Keratinocyte (primary cell): ENCODE results near the gene ADO. TPM values are rescaled to one million over a fixed set of nuclear protein-coding genes. Genes with fewer than 3 reads are reported as not detected.

ENCODE experiments used
- DNase-seq: peaks from one replicate; pipeline ENCODE4 v3.0.0-alpha.2; 2011; ENCODE audit warnings: low read depth, missing footprints, low spot score
- FAIRE-seq: peaks from 2 replicates; lab custom pipeline; 2011; peaks lifted over from hg19 to GRCh38; lab: Jason Lieb, UNC
- H2AFZ ChIP-seq: 2 replicates; pipeline ENCODE4 v1.6.0; 2012; ENCODE audit warnings: low read length, control low read depth, inconsistent platforms; ENCODE audit not compliant: control insufficient read depth
- H3K27ac ChIP-seq: 2 replicates; pipeline ENCODE4 v1.5.1; 2011; ENCODE audit warnings: low read length; ENCODE audit not compliant: control insufficient read depth, insufficient read depth
- H3K27me3 ChIP-seq: 3 replicates; pipeline ENCODE4 v1.6.0; 2011; ENCODE audit warnings: low read length; ENCODE audit not compliant: control insufficient read depth, insufficient read depth; ENCODE audit errors: extremely low read depth
- H3K36me3 ChIP-seq, 2 experiments: 2 replicates in 1 of 2; 3 replicates in 1 of 2; pipeline ENCODE4 v1.5.1; 2011; ENCODE audit warnings: low read length in 2 of 2, mild to moderate bottlenecking in 1 of 2; ENCODE audit not compliant: control insufficient read depth in 2 of 2, insufficient read depth in 2 of 2; ENCODE audit errors: extremely low read depth in 1 of 2
- H3K4me1 ChIP-seq: 3 replicates; pipeline ENCODE4 v1.5.1; 2011; ENCODE audit warnings: low read length; ENCODE audit not compliant: control insufficient read depth, insufficient read depth; ENCODE audit errors: extremely low read depth
- H3K4me2 ChIP-seq: 3 replicates; pipeline ENCODE4 v1.6.0; 2011; ENCODE audit warnings: low read depth, low read length; ENCODE audit not compliant: control insufficient read depth, insufficient read depth; ENCODE audit errors: extremely low read depth
- H3K4me3 ChIP-seq, 3 experiments: fragments of 200-600 bp in 1 of 3; sonication (generic) in 1 of 3; 2 replicates in 2 of 3; 3 replicates in 1 of 3; pipeline ENCODE4 v1.5.1; 2011 to 2016; ENCODE audit warnings: low read length in 3 of 3, mild to moderate bottlenecking in 3 of 3, control low read depth in 2 of 3, inconsistent platforms in 1 of 3, low read depth in 1 of 3, mixed read lengths in 1 of 3, mixed run types in 1 of 3, moderate library complexity in 1 of 3; ENCODE audit not compliant: control insufficient read depth in 2 of 3, insufficient read depth in 2 of 3; ENCODE audit errors: extremely low read depth in 1 of 3
- H3K79me2 ChIP-seq: 2 replicates; pipeline ENCODE4 v1.6.0; 2012; ENCODE audit warnings: low read length; ENCODE audit not compliant: control insufficient read depth, insufficient read depth
- H3K9ac ChIP-seq: 3 replicates; pipeline ENCODE4 v1.6.0; 2011; ENCODE audit warnings: low read length; ENCODE audit not compliant: control insufficient read depth, insufficient read depth; ENCODE audit errors: extremely low read depth
- H3K9me1 ChIP-seq: 3 replicates; pipeline ENCODE4 v1.6.0; 2011; ENCODE audit warnings: low read length; ENCODE audit not compliant: control insufficient read depth, insufficient read depth; ENCODE audit errors: extremely low read depth
- H3K9me3 ChIP-seq: 2 replicates; pipeline ENCODE4 v1.5.1; 2012; ENCODE audit warnings: low read depth, low read length; ENCODE audit not compliant: control insufficient read depth
- H4K20me1 ChIP-seq: 3 replicates; pipeline ENCODE4 v1.6.0; 2011; ENCODE audit warnings: low read length; ENCODE audit not compliant: control insufficient read depth, insufficient read depth; ENCODE audit errors: extremely low read depth
- EZH2 ChIP-seq: IDR thresholded peaks from one replicate; pipeline ENCODE4 v1.6.1; 2012; ENCODE audit warnings: inconsistent platforms, mild to moderate bottlenecking, low read length, moderate library complexity
- dilution Hi-C: fragments of 300-500 bp; cut with MboI; formaldehyde crosslinking; loops from one replicate; pipeline ENCODE4 v1.7.0; 2020; ENCODE audit warnings: low sequenced_read_pairs; ENCODE audit not compliant: extremely low pct_ligation_motif_present
- polyA plus RNA-seq, 5 experiments: library from polyadenylated mRNA; depleted of rRNA in 3 of 5; stranded (reverse) in 3 of 5; stranded (forward) in 1 of 5; unstranded in 1 of 5; fragments of >200 nt; gene quantifications; 1 replicate in 1 of 5; 2 replicates in 3 of 5; 3 replicates in 1 of 5; pipeline versions ENCODE4 v1.2.1 to v1.2.3, GENCODE V29; 2011 to 2012; ENCODE audit warnings: missing spikeins in 2 of 5, low read depth in 1 of 5, low replicate concordance in 1 of 5
- TF ChIP-seq, protein P1 (sequence below), 3 experiments: IDR thresholded peaks in 1 of 3; conservative IDR thresholded peaks in 1 of 3; optimal IDR thresholded peaks in 1 of 3; 2 replicates in 2 of 3; 3 replicates in 1 of 3; pipeline versions ENCODE3 to v1.5.1; 2011; ENCODE audit warnings: low read length in 3 of 3, mild to moderate bottlenecking in 3 of 3, moderate library complexity in 2 of 3, control low read depth in 1 of 3, inconsistent platforms in 1 of 3; ENCODE audit not compliant: insufficient read depth in 2 of 3; ENCODE audit errors: extremely low read depth in 1 of 3

ADO gene
- polyA plus RNA-seq, 1 donor (not counting 4 experiments of a cell fraction or from before 2014, with no cell fraction given), result 16.5 TPM

DNA sequence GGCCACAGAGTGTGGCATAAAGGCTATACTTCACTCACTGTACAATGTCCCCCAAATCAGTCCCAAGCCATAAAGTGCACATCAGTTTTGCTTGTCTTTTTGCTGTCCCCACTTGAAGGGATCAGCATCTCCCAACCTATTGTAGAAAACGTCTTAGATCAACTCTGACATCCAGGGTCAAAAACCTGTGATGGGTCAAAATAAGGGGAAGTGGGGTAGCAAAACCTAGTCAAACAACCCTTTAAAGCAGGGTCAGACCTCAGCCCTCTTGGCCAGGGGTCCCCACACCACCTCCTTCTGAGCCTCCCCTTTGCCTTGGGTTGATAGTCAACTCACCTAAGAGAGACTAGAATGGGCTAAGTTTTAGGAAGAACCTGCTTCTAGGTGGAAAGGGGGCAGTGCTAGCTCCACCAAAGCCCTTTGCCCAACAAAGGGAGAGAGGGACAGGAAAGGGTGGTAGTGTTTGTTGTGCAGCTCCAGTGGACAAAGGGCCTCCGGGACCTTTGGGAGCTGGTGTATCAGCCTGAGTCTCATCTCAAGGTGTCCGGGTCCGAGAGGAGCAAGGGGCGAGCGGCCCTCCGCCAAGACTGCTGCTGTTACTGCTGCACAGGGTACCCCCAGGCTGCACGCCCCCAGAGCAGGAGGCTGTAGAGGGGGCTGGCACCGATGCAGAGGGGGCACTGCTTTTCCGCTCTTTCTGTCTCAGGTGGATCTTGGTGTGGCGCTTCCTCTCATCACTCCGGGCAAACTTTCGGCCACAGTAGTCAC, 8.3 kb downstream of the ADO start:
- no peaks in the 10 kb centered on the region for H4K20me1 ChIP-seq
- H3K4me1 ChIP-seq, result peaks cover 18% of the 10 kb centered on the region
- dilution Hi-C loops, result loop anchor here (25.0 kb wide), 1 partner anchor 201 kb away; no protein-coding TSS in a partner anchor
- peaks cover 24% of the 10 kb centered on the region for H3K27me3 ChIP-seq
- no peaks in the 10 kb centered on the region for H3K9me1 ChIP-seq
- no peak for DNase-seq
- no peak overlapping the region for H3K27ac ChIP-seq
- no peak for FAIRE-seq
- no peak overlapping the region for H3K4me3 ChIP-seq
- peaks cover 2% of the 10 kb centered on the region for H3K79me2 ChIP-seq
- H3K9me3 ChIP-seq, result no peaks in the 10 kb centered on the region
- H3K4me2 ChIP-seq, result no peak overlapping the region
- TF ChIP-seq EZH2, result no peak
- TF ChIP-seq, protein P1, sequence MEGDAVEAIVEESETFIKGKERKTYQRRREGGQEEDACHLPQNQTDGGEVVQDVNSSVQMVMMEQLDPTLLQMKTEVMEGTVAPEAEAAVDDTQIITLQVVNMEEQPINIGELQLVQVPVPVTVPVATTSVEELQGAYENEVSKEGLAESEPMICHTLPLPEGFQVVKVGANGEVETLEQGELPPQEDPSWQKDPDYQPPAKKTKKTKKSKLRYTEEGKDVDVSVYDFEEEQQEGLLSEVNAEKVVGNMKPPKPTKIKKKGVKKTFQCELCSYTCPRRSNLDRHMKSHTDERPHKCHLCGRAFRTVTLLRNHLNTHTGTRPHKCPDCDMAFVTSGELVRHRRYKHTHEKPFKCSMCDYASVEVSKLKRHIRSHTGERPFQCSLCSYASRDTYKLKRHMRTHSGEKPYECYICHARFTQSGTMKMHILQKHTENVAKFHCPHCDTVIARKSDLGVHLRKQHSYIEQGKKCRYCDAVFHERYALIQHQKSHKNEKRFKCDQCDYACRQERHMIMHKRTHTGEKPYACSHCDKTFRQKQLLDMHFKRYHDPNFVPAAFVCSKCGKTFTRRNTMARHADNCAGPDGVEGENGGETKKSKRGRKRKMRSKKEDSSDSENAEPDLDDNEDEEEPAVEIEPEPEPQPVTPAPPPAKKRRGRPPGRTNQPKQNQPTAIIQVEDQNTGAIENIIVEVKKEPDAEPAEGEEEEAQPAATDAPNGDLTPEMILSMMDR (optimal IDR thresholded peaks at IDR 0.05 in 1 of 3, IDR thresholded peaks at IDR 0.05 in 1 of 3, conservative IDR thresholded peaks at IDR 0.05 in 1 of 3; ENCODE audit: extremely low read depth in 1 of 3, insufficient read depth in 2 of 3, low read length in 3 of 3), result no peak
- no peak overlapping the region for H2AFZ ChIP-seq
- no peak overlapping the region for H3K9ac ChIP-seq
- H3K36me3 ChIP-seq, result no peaks in the 10 kb centered on the region

DNA sequence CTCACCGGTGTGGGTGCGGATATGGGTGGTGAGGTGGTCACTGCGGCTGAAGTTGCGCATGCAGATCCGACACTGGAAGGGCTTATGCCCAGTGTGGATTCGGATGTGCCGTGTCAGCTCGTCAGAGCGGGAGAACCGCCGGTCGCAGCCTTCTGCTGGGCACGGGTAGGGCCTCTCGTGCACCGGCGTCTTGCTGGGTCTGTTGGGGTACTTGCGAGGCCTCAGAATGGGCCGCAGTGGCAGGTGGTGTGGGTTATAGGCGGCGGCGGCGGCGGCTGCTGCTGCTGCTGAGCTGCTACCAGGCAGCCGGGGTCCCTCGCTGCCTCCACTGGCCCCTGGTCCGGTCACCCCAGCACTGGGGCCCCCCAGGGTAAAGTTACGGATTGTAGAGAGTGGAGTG, 8.9 kb downstream of the ADO start:
- Histone ChIP-seq H2AFZ (no peak overlapping the region), H3K9me1 (no peaks in the 10 kb centered on the region), H3K4me2 (no peak overlapping the region), H3K4me3 (no peak overlapping the region), H3K27me3 (peaks cover 30% of the 10 kb centered on the region), H3K36me3 (no peaks in the 10 kb centered on the region), H3K4me1 (peaks cover 23% of the 10 kb centered on the region), H4K20me1 (no peaks in the 10 kb centered on the region), H3K27ac (no peak overlapping the region), H3K9ac (no peak overlapping the region), H3K79me2 (peaks cover 2% of the 10 kb centered on the region), H3K9me3 (no peaks in the 10 kb centered on the region)
- DNase-seq (no peak), FAIRE-seq (no peak)
- dilution Hi-C loops, result loop anchor here (25.0 kb wide), 1 partner anchor 201 kb away; no protein-coding TSS in a partner anchor
- no peak for TF ChIP-seq EZH2
- TF ChIP-seq, protein P1 (optimal IDR thresholded peaks at IDR 0.05 in 1 of 3, IDR thresholded peaks at IDR 0.05 in 1 of 3, conservative IDR thresholded peaks at IDR 0.05 in 1 of 3; ENCODE audit: extremely low read depth in 1 of 3, insufficient read depth in 2 of 3, low read length in 3 of 3), result no peak
